GM23338 (cell line): ENCODE data around the gene FNDC3B. TPM values are rescaled to one million over a fixed set of nuclear protein-coding genes. Genes with fewer than 3 reads are reported as not detected.

ENCODE experiments used
- ATAC-seq: fragments of 200-7000 bp; cut with Tn5 transposase; 3 replicates; pipeline ENCODE4 v1.9.1; 2020
- DNase-seq: peaks from one replicate; pipeline ENCODE4 v3.0.0-alpha.2; 2015; ENCODE audit warnings: low spot score
- H2AFZ ChIP-seq: fragments of 200-600 bp; sonication (generic); 2 replicates; pipeline ENCODE4 v1.8.0; 2016; ENCODE audit warnings: antibody characterized with exemption, mild to moderate bottlenecking, moderate library complexity
- H3F3A ChIP-seq: fragments of 200-600 bp; sonication (generic); replicated peaks from 2 replicates; pipeline ENCODE4 v1.8.0; 2017; ENCODE audit warnings: antibody characterized with exemption, mixed run types, low read depth
- H3K27ac ChIP-seq: fragments of 200-600 bp; sonication (generic); 2 replicates; pipeline ENCODE4 v1.6.1; 2016; ENCODE audit warnings: low read depth
- H3K27me3 ChIP-seq: fragments of 200-600 bp; sonication (generic); 2 replicates; pipeline ENCODE4 v1.8.0; 2016; ENCODE audit warnings: mild to moderate bottlenecking, mixed run types, moderate library complexity; ENCODE audit not compliant: insufficient read depth
- H3K36me3 ChIP-seq: fragments of 200-600 bp; sonication (generic); 2 replicates; pipeline ENCODE4 v1.8.0; 2016; ENCODE audit warnings: mild to moderate bottlenecking; ENCODE audit not compliant: insufficient read depth
- H3K4me1 ChIP-seq: fragments of 200-600 bp; sonication (generic); 2 replicates; pipeline ENCODE4 v1.8.0; 2016; ENCODE audit warnings: mild to moderate bottlenecking, moderate library complexity; ENCODE audit not compliant: insufficient read depth
- H3K4me2 ChIP-seq: fragments of 200-600 bp; sonication (generic); 2 replicates; pipeline ENCODE4 v1.7.1; 2017; ENCODE audit warnings: mixed run types
- H3K4me3 ChIP-seq: fragments of 200-600 bp; sonication (generic); 2 replicates; pipeline ENCODE4 v1.6.1; 2016; ENCODE audit warnings: mixed run types
- H3K79me2 ChIP-seq: fragments of 200-600 bp; sonication (generic); replicated peaks from 2 replicates; pipeline ENCODE4 v1.8.0; 2017; ENCODE audit warnings: mild to moderate bottlenecking; ENCODE audit not compliant: insufficient read depth
- H3K9me2 ChIP-seq: fragments of 200-600 bp; sonication (generic); 2 replicates; pipeline ENCODE4 v1.8.0; 2017; ENCODE audit not compliant: insufficient read depth
- H4K20me1 ChIP-seq: fragments of 200-600 bp; sonication (generic); replicated peaks from 2 replicates; pipeline ENCODE4 v1.8.0; 2017; ENCODE audit warnings: mild to moderate bottlenecking; ENCODE audit not compliant: insufficient read depth
- H3K27ac Mint-ChIP-seq: 2 replicates; pipeline ENCODE4 v1.8.0; 2020; ENCODE audit warnings: inconsistent platforms, mild to moderate bottlenecking, moderate library complexity, mixed read lengths
- H3K27me3 Mint-ChIP-seq: 3 replicates; pipeline ENCODE4 v1.8.0; 2022; ENCODE audit warnings: low read depth, mild to moderate bottlenecking, moderate library complexity, mixed read lengths, inconsistent platforms; ENCODE audit not compliant: insufficient read depth, poor library complexity
- H3K36me3 Mint-ChIP-seq: 3 replicates; pipeline ENCODE4 v1.8.0; 2021; ENCODE audit warnings: low read depth, mild to moderate bottlenecking, inconsistent platforms, moderate library complexity, mixed read lengths
- H3K4me1 Mint-ChIP-seq: 3 replicates; pipeline ENCODE4 v1.8.0; 2020; ENCODE audit warnings: mild to moderate bottlenecking, inconsistent platforms, mixed read lengths
- H3K4me3 Mint-ChIP-seq: 3 replicates; pipeline ENCODE4 v1.8.0; 2021; ENCODE audit warnings: moderate library complexity, mild to moderate bottlenecking, inconsistent platforms, mixed read lengths
- H3K9me3 Mint-ChIP-seq: 3 replicates; pipeline ENCODE4 v1.8.0; 2020; ENCODE audit warnings: moderate library complexity, mild to moderate bottlenecking, inconsistent platforms, mixed read lengths
- CREB1 ChIP-seq: fragments of 250-450 bp; sonication (Bioruptor Pico); IDR thresholded peaks from 2 replicates; pipeline ENCODE4 v1.5.0; 2020; ENCODE audit warnings: low read depth, mild to moderate bottlenecking, moderate library complexity
- EZH2 ChIP-seq: fragments of 200-600 bp; sonication (generic); IDR thresholded peaks from one replicate; pipeline ENCODE4 v1.8.0; 2017; ENCODE audit warnings: antibody characterized with exemption, mild to moderate bottlenecking, low read depth; ENCODE audit not compliant: unreplicated experiment
- EZH2phosphoT487 ChIP-seq: fragments of 200-600 bp; sonication (generic); IDR thresholded peaks from one replicate; pipeline ENCODE4 v1.8.1; 2018; ENCODE audit warnings: antibody characterized with exemption; ENCODE audit not compliant: unreplicated experiment
- JUNB ChIP-seq: IDR thresholded peaks from one replicate; pipeline ENCODE4 v1.6.1; 2016; ENCODE audit warnings: antibody characterized with exemption; ENCODE audit not compliant: unreplicated experiment
- NANOG ChIP-seq: IDR thresholded peaks from 2 replicates; pipeline ENCODE4 v1.6.1; 2016; ENCODE audit warnings: antibody characterized with exemption, borderline replicate concordance
- POLR2AphosphoS5 ChIP-seq: IDR thresholded peaks from 2 replicates; pipeline ENCODE4 v1.6.1; 2016; ENCODE audit warnings: antibody characterized with exemption, low read depth
- STAT1 ChIP-seq: IDR thresholded peaks from one replicate; pipeline ENCODE4 v1.6.1; 2016; ENCODE audit warnings: antibody characterized with exemption; ENCODE audit not compliant: unreplicated experiment
- ZNF114 ChIP-seq: fragments of 250-450 bp; sonication (Bioruptor Pico); IDR thresholded peaks from 2 replicates; pipeline ENCODE4 v1.5.0; 2020; ENCODE audit warnings: mild to moderate bottlenecking, moderate library complexity
- ZNF331 ChIP-seq: fragments of 250-450 bp; sonication (Bioruptor Pico); IDR thresholded peaks from 2 replicates; pipeline ENCODE4 v1.5.0; 2020; ENCODE audit warnings: low read depth, mild to moderate bottlenecking, moderate library complexity
- polyA plus RNA-seq: library from polyadenylated mRNA; unstranded; fragments of >200 nt; fragmentation: Nextera tagmentation; extraction: Ambion mirVana; gene quantifications from 2 replicates; pipeline ENCODE4 v1.2.1, GENCODE V29; 2016
- total RNA-seq: library from RNA; depleted of rRNA; stranded (reverse); fragments of >200 nt; shearing (Covaris generic); gene quantifications from 2 replicates; pipeline ENCODE4 v1.2.3, GENCODE V29; 2014
- TF ChIP-seq, protein P1 (sequence below): fragments of 250-450 bp; sonication (Bioruptor Pico); IDR thresholded peaks from 2 replicates; pipeline ENCODE4 v1.5.0; 2020; ENCODE audit warnings: mild to moderate bottlenecking, moderate library complexity
- TF ChIP-seq, protein P2 (sequence below): IDR thresholded peaks from one replicate; pipeline ENCODE4 v1.6.1; 2018; ENCODE audit warnings: antibody characterized with exemption; ENCODE audit not compliant: unreplicated experiment
- TF ChIP-seq, protein P3 (sequence below): IDR thresholded peaks from 2 replicates; pipeline ENCODE4 v1.6.1; 2016; ENCODE audit warnings: antibody characterized with exemption
- TF ChIP-seq, protein P4 (sequence below), 2 experiments: fragments of 200-600 bp in 1 of 2; sonication (generic) in 1 of 2; conservative IDR thresholded peaks; 2 replicates each; pipeline versions ENCODE4 v1.5.1 to v1.6.1; 2016 to 2017; ENCODE audit warnings: antibody characterized with exemption in 2 of 2, low read depth in 2 of 2, mild to moderate bottlenecking in 2 of 2, moderate library complexity in 1 of 2

The FNDC3B gene
- total and polyA plus RNA-seq, 2 experiments from 2014 or later: 19.1 to 55.4 TPM

DNA sequence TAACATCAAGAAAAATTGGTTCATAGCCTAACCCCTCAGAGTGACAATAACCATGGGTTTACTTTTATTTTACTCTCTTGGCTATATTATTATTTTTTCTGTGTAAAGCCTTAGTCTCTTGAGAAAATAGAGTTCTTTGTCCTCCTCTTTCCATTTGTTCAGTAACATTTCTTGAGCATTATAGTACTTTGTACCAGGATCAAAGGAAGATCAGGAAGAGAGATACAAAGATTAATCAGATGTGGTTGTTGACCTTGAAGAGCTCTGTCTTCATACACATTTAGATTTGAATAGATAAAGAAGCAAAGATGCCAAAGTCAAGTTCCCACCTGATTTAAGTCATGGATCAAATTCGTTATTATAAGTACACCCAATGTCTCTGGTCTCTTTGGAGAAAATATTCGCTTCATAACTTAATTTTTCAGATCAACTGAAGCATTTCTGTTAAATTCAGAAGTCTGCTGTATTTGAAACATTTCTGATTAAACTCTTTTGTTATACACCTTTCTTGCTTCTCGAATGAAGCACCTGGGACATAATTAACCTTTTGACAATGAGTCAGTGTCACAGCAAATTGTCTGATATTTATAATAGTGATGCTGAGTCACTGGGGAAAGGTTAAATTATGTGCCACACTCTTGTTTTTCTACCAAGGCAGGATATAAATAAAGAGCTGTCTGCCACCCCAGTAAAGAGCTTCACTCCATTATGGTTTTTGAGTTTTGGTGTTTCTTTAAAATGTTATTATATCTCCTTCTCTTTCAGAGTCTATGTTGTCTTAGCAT is 308.7 kb downstream of the FNDC3B start:
- peaks cover 32% of the 10 kb centered on the region for H3K36me3 ChIP-seq
- no peaks in the 10 kb centered on the region; the same call in 1 of the 2 replicates for H4K20me1 ChIP-seq
- H3K4me3 ChIP-seq: no peak overlapping the region
- H3K27ac ChIP-seq: no peak overlapping the region
- H3K36me3 Mint-ChIP-seq: peaks cover 66% of the 10 kb centered on the region
- ATAC-seq: no peak
- H3K4me1 ChIP-seq: no peaks in the 10 kb centered on the region
- 0 out of 2 replicates have a peak, but pooled peaks cover 6% of the 10 kb centered on the region for H3K9me2 ChIP-seq
- no peak for DNase-seq
- H3K27me3 ChIP-seq: no peaks in the 10 kb centered on the region
- H2AFZ ChIP-seq: no peak overlapping the region
- H3K4me1 Mint-ChIP-seq: no peaks in the 10 kb centered on the region
- TF ChIP-seq CREB1: no peak
- TF ChIP-seq, protein P1, sequence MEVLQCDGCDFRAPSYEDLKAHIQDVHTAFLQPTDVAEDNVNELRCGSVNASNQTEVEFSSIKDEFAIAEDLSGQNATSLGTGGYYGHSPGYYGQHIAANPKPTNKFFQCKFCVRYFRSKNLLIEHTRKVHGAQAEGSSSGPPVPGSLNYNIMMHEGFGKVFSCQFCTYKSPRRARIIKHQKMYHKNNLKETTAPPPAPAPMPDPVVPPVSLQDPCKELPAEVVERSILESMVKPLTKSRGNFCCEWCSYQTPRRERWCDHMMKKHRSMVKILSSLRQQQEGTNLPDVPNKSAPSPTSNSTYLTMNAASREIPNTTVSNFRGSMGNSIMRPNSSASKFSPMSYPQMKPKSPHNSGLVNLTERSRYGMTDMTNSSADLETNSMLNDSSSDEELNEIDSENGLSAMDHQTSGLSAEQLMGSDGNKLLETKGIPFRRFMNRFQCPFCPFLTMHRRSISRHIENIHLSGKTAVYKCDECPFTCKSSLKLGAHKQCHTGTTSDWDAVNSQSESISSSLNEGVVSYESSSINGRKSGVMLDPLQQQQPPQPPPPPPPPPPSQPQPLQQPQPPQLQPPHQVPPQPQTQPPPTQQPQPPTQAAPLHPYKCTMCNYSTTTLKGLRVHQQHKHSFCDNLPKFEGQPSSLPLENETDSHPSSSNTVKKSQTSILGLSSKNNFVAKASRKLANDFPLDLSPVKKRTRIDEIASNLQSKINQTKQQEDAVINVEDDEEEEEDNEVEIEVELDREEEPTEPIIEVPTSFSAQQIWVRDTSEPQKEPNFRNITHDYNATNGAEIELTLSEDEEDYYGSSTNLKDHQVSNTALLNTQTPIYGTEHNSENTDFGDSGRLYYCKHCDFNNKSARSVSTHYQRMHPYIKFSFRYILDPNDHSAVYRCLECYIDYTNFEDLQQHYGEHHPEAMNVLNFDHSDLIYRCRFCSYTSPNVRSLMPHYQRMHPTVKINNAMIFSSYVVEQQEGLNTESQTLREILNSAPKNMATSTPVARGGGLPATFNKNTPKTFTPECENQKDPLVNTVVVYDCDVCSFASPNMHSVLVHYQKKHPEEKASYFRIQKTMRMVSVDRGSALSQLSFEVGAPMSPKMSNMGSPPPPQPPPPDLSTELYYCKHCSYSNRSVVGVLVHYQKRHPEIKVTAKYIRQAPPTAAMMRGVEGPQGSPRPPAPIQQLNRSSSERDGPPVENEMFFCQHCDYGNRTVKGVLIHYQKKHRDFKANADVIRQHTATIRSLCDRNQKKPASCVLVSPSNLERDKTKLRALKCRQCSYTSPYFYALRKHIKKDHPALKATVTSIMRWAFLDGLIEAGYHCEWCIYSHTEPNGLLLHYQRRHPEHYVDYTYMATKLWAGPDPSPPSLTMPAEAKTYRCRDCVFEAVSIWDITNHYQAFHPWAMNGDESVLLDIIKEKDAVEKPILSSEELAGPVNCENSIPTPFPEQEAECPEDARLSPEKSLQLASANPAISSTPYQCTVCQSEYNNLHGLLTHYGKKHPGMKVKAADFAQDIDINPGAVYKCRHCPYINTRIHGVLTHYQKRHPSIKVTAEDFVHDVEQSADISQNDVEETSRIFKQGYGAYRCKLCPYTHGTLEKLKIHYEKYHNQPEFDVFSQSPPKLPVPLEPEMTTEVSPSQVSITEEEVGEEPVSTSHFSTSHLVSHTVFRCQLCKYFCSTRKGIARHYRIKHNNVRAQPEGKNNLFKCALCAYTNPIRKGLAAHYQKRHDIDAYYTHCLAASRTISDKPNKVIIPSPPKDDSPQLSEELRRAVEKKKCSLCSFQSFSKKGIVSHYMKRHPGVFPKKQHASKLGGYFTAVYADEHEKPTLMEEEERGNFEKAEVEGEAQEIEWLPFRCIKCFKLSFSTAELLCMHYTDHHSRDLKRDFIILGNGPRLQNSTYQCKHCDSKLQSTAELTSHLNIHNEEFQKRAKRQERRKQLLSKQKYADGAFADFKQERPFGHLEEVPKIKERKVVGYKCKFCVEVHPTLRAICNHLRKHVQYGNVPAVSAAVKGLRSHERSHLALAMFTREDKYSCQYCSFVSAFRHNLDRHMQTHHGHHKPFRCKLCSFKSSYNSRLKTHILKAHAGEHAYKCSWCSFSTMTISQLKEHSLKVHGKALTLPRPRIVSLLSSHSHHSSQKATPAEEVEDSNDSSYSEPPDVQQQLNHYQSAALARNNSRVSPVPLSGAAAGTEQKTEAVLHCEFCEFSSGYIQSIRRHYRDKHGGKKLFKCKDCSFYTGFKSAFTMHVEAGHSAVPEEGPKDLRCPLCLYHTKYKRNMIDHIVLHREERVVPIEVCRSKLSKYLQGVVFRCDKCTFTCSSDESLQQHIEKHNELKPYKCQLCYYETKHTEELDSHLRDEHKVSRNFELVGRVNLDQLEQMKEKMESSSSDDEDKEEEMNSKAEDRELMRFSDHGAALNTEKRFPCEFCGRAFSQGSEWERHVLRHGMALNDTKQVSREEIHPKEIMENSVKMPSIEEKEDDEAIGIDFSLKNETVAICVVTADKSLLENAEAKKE (CRISPR knock-in tag): no peak
- TF ChIP-seq, protein P2, sequence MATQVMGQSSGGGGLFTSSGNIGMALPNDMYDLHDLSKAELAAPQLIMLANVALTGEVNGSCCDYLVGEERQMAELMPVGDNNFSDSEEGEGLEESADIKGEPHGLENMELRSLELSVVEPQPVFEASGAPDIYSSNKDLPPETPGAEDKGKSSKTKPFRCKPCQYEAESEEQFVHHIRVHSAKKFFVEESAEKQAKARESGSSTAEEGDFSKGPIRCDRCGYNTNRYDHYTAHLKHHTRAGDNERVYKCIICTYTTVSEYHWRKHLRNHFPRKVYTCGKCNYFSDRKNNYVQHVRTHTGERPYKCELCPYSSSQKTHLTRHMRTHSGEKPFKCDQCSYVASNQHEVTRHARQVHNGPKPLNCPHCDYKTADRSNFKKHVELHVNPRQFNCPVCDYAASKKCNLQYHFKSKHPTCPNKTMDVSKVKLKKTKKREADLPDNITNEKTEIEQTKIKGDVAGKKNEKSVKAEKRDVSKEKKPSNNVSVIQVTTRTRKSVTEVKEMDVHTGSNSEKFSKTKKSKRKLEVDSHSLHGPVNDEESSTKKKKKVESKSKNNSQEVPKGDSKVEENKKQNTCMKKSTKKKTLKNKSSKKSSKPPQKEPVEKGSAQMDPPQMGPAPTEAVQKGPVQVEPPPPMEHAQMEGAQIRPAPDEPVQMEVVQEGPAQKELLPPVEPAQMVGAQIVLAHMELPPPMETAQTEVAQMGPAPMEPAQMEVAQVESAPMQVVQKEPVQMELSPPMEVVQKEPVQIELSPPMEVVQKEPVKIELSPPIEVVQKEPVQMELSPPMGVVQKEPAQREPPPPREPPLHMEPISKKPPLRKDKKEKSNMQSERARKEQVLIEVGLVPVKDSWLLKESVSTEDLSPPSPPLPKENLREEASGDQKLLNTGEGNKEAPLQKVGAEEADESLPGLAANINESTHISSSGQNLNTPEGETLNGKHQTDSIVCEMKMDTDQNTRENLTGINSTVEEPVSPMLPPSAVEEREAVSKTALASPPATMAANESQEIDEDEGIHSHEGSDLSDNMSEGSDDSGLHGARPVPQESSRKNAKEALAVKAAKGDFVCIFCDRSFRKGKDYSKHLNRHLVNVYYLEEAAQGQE: no peak
- TF ChIP-seq, protein P3, sequence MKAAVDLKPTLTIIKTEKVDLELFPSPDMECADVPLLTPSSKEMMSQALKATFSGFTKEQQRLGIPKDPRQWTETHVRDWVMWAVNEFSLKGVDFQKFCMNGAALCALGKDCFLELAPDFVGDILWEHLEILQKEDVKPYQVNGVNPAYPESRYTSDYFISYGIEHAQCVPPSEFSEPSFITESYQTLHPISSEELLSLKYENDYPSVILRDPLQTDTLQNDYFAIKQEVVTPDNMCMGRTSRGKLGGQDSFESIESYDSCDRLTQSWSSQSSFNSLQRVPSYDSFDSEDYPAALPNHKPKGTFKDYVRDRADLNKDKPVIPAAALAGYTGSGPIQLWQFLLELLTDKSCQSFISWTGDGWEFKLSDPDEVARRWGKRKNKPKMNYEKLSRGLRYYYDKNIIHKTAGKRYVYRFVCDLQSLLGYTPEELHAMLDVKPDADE: no peak
- no peak for TF ChIP-seq EZH2phosphoT487
- TF ChIP-seq POLR2AphosphoS5: no peak
- no peak for TF ChIP-seq STAT1
- no peak for TF ChIP-seq NANOG
- TF ChIP-seq EZH2: no peak
- TF ChIP-seq ZNF114 (CRISPR knock-in tag): no peak
- no peak for TF ChIP-seq JUNB
- no peak for TF ChIP-seq ZNF331 (CRISPR knock-in tag)
- TF ChIP-seq, protein P4, sequence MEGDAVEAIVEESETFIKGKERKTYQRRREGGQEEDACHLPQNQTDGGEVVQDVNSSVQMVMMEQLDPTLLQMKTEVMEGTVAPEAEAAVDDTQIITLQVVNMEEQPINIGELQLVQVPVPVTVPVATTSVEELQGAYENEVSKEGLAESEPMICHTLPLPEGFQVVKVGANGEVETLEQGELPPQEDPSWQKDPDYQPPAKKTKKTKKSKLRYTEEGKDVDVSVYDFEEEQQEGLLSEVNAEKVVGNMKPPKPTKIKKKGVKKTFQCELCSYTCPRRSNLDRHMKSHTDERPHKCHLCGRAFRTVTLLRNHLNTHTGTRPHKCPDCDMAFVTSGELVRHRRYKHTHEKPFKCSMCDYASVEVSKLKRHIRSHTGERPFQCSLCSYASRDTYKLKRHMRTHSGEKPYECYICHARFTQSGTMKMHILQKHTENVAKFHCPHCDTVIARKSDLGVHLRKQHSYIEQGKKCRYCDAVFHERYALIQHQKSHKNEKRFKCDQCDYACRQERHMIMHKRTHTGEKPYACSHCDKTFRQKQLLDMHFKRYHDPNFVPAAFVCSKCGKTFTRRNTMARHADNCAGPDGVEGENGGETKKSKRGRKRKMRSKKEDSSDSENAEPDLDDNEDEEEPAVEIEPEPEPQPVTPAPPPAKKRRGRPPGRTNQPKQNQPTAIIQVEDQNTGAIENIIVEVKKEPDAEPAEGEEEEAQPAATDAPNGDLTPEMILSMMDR (conservative IDR thresholded peaks at IDR 0.05; ENCODE audit: low read depth in 2 of 2): no peak
- peaks cover 7% of the 10 kb centered on the region for H3K27me3 Mint-ChIP-seq
- no peak overlapping the region for H3K4me3 Mint-ChIP-seq
- H3K4me2 ChIP-seq: no peak overlapping the region
- no peaks in the 10 kb centered on the region for H3F3A ChIP-seq
- no peaks in the 10 kb centered on the region for H3K79me2 ChIP-seq
- no peak overlapping the region; the same call in none of the 2 replicates for H3K27ac Mint-ChIP-seq
- no peaks in the 10 kb centered on the region for H3K9me3 Mint-ChIP-seq
